GM21423 (cell line): Measurements from ENCODE around the gene LHX4.

ENCODE experiments used
- ATAC-seq: cut with Tn5 transposase; IDR thresholded peaks from one replicate; pipeline ENCODE4 v1.9.1; 2021; ENCODE audit warnings: mild to moderate bottlenecking, moderate library complexity; ENCODE audit not compliant: unreplicated experiment

The LHX4 gene

GRCh38 chr1:180224902-180225301, 5.2 kb upstream of the LHX4 start:
- no peak for ATAC-seq

- no peak for ATAC-seq
Measured at GRCh38 chr1:180225403-180225802, 4.7 kb upstream of the LHX4 start.

GRCh38 chr1:180227861-180228647, 2.0 kb upstream of the LHX4 start:
- ATAC-seq: no peak

- ATAC-seq: no peak
Measured at GRCh38 chr1:180228648-180229482, 1.2 kb upstream of the LHX4 start.

GRCh38 chr1:180230416-180230790, 339 bp downstream of the LHX4 start:
- ATAC-seq: no peak

GRCh38 chr1:180230791-180231505, 884 bp downstream of the LHX4 start:
- no peak for ATAC-seq

- no peak for ATAC-seq
Measured at GRCh38 chr1:180231506-180231921, 1.4 kb downstream of the LHX4 start.

- no peak for ATAC-seq
Measured at GRCh38 chr1:180231936-180232335, 1.9 kb downstream of the LHX4 start.

GRCh38 chr1:180232521-180233043, 2.5 kb downstream of the LHX4 start:
- no peak for ATAC-seq

- ATAC-seq: no peak
Measured at GRCh38 chr1:180233191-180234011, 3.3 kb downstream of the LHX4 start.

- ATAC-seq: no peak
Measured at GRCh38 chr1:180234369-180235076, 4.5 kb downstream of the LHX4 start.

GRCh38 chr1:180235077-180235501, 5.0 kb downstream of the LHX4 start:
- ATAC-seq: no peak

GRCh38 chr1:180235502-180236239, 5.6 kb downstream of the LHX4 start:
- no peak for ATAC-seq

- ATAC-seq: no peak
Measured at GRCh38 chr1:180236698-180237509, 6.8 kb downstream of the LHX4 start.

GRCh38 chr1:180237869-180238476, 7.9 kb downstream of the LHX4 start:
- ATAC-seq: no peak

GRCh38 chr1:180238675-180239074, 8.6 kb downstream of the LHX4 start:
- no peak for ATAC-seq

GRCh38 chr1:180239145-180240096, 9.4 kb downstream of the LHX4 start:
- ATAC-seq: no peak
